ENCODE results near the gene SLC35B4.
"Not testable (repeated sequence)": the region's sequence is repeated elsewhere in the genome, so short reads cannot be mapped to it uniquely, and the experiment has no call there.

SLC35B4 gene

GRCh38 chr7:134330974-134331373, 14.2 kb upstream of the SLC35B4 start:
- no peak for DNase-seq

- DNase-seq, result no peak
These were observed 13.1 kb upstream of the SLC35B4 start for GRCh38 chr7:134329614-134330346.

- no peak for DNase-seq
These were observed 12.2 kb upstream of the SLC35B4 start for GRCh38 chr7:134328900-134329299.

GRCh38 chr7:134327896-134328295, 11.2 kb upstream of the SLC35B4 start:
- peak; percentile 14 for DNase-seq

GRCh38 chr7:134324107-134324506, 7.4 kb upstream of the SLC35B4 start:
- DNase-seq, result no peak

- DNase-seq, result no peak
These were observed 3.5 kb upstream of the SLC35B4 start for GRCh38 chr7:134320201-134320600.

GRCh38 chr7:134318443-134318842, 1.7 kb upstream of the SLC35B4 start:
- DNase-seq, result no peak

- no peak for DNase-seq
These were observed 704 bp upstream of the SLC35B4 start for GRCh38 chr7:134317434-134317833.

- DNase-seq, result peak; percentile 11
These were observed 821 bp downstream of the SLC35B4 start for GRCh38 chr7:134315679-134316538.

- no peak for DNase-seq
These were observed 3.2 kb downstream of the SLC35B4 start for GRCh38 chr7:134313543-134313942.

- DNase-seq, result no peak
These were observed 4.0 kb downstream of the SLC35B4 start for GRCh38 chr7:134312717-134313116.

- no peak for DNase-seq
These were observed 4.9 kb downstream of the SLC35B4 start for GRCh38 chr7:134311807-134312206.

- no peak for DNase-seq
These were observed 8.2 kb downstream of the SLC35B4 start for GRCh38 chr7:134308548-134308947.

- DNase-seq, result no peak
These were observed 9.4 kb downstream of the SLC35B4 start for GRCh38 chr7:134307320-134307719.

GRCh38 chr7:134302120-134302519, 14.6 kb downstream of the SLC35B4 start:
- no peak for DNase-seq

- no peak for DNase-seq
These were observed 15.1 kb downstream of the SLC35B4 start for GRCh38 chr7:134301592-134301991.

GRCh38 chr7:134300988-134301387, 15.7 kb downstream of the SLC35B4 start:
- DNase-seq, result no peak

- DNase-seq, result no peak
These were observed 17.6 kb downstream of the SLC35B4 start for GRCh38 chr7:134298902-134299683.

GRCh38 chr7:134297489-134297888, 19.2 kb downstream of the SLC35B4 start:
- no peak for DNase-seq

- DNase-seq, result not testable (repeated sequence)
These were observed 20.7 kb downstream of the SLC35B4 start for GRCh38 chr7:134295982-134296381.

- no peak for DNase-seq
These were observed 23.6 kb downstream of the SLC35B4 start for GRCh38 chr7:134293002-134293740.

GRCh38 chr7:134290286-134290685, 26.4 kb downstream of the SLC35B4 start:
- no peak for DNase-seq

GRCh38 chr7:134289841-134290240, 26.9 kb downstream of the SLC35B4 start:
- no peak for DNase-seq
